T1000 (cell line): Measurements from ENCODE around the gene RFX1.
"Not testable (repeated sequence)": the region's sequence is repeated elsewhere in the genome, so short reads cannot be mapped to it uniquely, and the experiment has no call there.

Experiments used
- DNase-seq: peaks from one replicate; lab custom pipeline; 2025; ENCODE audit warnings: mixed read lengths; lab: John Stamatoyannopoulos, UW

The RFX1 gene

GRCh38 chr19:13934785-13935109 is 71.4 kb downstream of the RFX1 start:
- DNase-seq = no peak

- no peak for DNase-seq
Measured at GRCh38 chr19:13932911-13933393, 73.2 kb downstream of the RFX1 start.

- DNase-seq = no peak
Measured at GRCh38 chr19:13932149-13932637, 73.9 kb downstream of the RFX1 start.

GRCh38 chr19:13931391-13932148 is 74.5 kb downstream of the RFX1 start:
- DNase-seq = no peak

- no peak for DNase-seq
Measured at GRCh38 chr19:13930402-13930801, 75.7 kb downstream of the RFX1 start.

- no peak for DNase-seq
Measured at GRCh38 chr19:13929956-13930355, 76.2 kb downstream of the RFX1 start.

- no peak for DNase-seq
Measured at GRCh38 chr19:13929340-13929739, 76.8 kb downstream of the RFX1 start.

- DNase-seq = no peak
Measured at GRCh38 chr19:13926715-13927114, 79.4 kb downstream of the RFX1 start.

- no peak for DNase-seq
Measured at GRCh38 chr19:13926010-13926409, 80.1 kb downstream of the RFX1 start.

GRCh38 chr19:13923194-13923987 is 82.7 kb downstream of the RFX1 start:
- no peak for DNase-seq

GRCh38 chr19:13922118-13922517 is 84.0 kb downstream of the RFX1 start:
- DNase-seq = not testable (repeated sequence)

GRCh38 chr19:13920940-13921747 is 85.0 kb downstream of the RFX1 start:
- DNase-seq = no peak

- DNase-seq = no peak
Measured at GRCh38 chr19:13920524-13920923, 85.6 kb downstream of the RFX1 start.

- no peak for DNase-seq
Measured at GRCh38 chr19:13918726-13919411, 87.3 kb downstream of the RFX1 start.

- DNase-seq = no peak
Measured at GRCh38 chr19:13917888-13918406, 88.2 kb downstream of the RFX1 start.

- DNase-seq = no peak
Measured at GRCh38 chr19:13914777-13915176, 91.3 kb downstream of the RFX1 start.

- DNase-seq = no peak
Measured at GRCh38 chr19:13913352-13913751, 92.8 kb downstream of the RFX1 start.
